H9 (cell line): Measurements from ENCODE around the gene RTTN. TPM values are rescaled to one million over a fixed set of nuclear protein-coding genes. Genes with fewer than 3 reads are reported as not detected.

Experiments
- DNase-seq: peaks from one replicate; pipeline ENCODE4 v3.0.0-alpha.2; 2017
- H2AFZ ChIP-seq: one replicate; pipeline ENCODE4 v1.6.1; 2013; ENCODE audit warnings: mild to moderate bottlenecking, low read length, control low read depth, moderate library complexity
- H2AK5ac ChIP-seq: 2 replicates; pipeline ENCODE4 v1.6.1; 2013; ENCODE audit warnings: low read length, control low read depth, mixed read lengths; ENCODE audit not compliant: insufficient read length
- H2BK120ac ChIP-seq: one replicate; pipeline ENCODE4 v1.6.1; 2013; ENCODE audit warnings: low read depth, mild to moderate bottlenecking, low read length, control low read depth, inconsistent platforms; ENCODE audit not compliant: poor library complexity, severe bottlenecking
- H2BK12ac ChIP-seq: 2 replicates; pipeline ENCODE4 v1.6.1; 2013; ENCODE audit warnings: low read length, control low read depth, mixed read lengths, low read depth; ENCODE audit not compliant: insufficient read length
- H2BK15ac ChIP-seq: 2 replicates; pipeline ENCODE4 v1.6.1; 2013; ENCODE audit warnings: low read depth, low read length, control low read depth
- H2BK20ac ChIP-seq: one replicate; pipeline ENCODE4 v1.6.1; 2013; ENCODE audit warnings: low read depth, mild to moderate bottlenecking, low read length, control low read depth, inconsistent platforms; ENCODE audit not compliant: poor library complexity, severe bottlenecking
- H2BK5ac ChIP-seq: 2 replicates; pipeline ENCODE4 v1.6.1; 2013; ENCODE audit warnings: low read length, control low read depth, mixed read lengths; ENCODE audit not compliant: insufficient read length
- H3K14ac ChIP-seq: 2 replicates; pipeline ENCODE4 v1.6.1; 2013; ENCODE audit warnings: low read length, control low read depth; ENCODE audit not compliant: insufficient read depth
- H3K18ac ChIP-seq: 2 replicates; pipeline ENCODE4 v1.6.1; 2013; ENCODE audit warnings: low read depth, mild to moderate bottlenecking, mixed read lengths, low read length, control low read depth; ENCODE audit not compliant: insufficient read length
- H3K23ac ChIP-seq: 2 replicates; pipeline ENCODE4 v1.6.1; 2013; ENCODE audit warnings: low read length, control low read depth, mixed read lengths, low read depth; ENCODE audit not compliant: insufficient read length
- H3K23me2 ChIP-seq: 2 replicates; pipeline ENCODE4 v1.6.1; 2013; ENCODE audit warnings: low read depth, mild to moderate bottlenecking, mixed read lengths, low read length, control low read depth; ENCODE audit not compliant: insufficient read length, poor library complexity, severe bottlenecking
- H3K27ac ChIP-seq: 2 replicates; pipeline ENCODE4 v1.5.1; 2013; ENCODE audit warnings: low read length, control low read depth, mixed read lengths, low read depth; ENCODE audit not compliant: insufficient read length
- H3K27me3 ChIP-seq: 2 replicates; pipeline ENCODE4 v1.6.1; 2013; ENCODE audit warnings: low read length, control low read depth, inconsistent platforms; ENCODE audit not compliant: insufficient read depth
- H3K4ac ChIP-seq: 2 replicates; pipeline ENCODE4 v1.6.1; 2013; ENCODE audit warnings: low read depth, mild to moderate bottlenecking, control low read depth, inconsistent platforms, low read length, moderate library complexity
- H3K4me1 ChIP-seq: 2 replicates; pipeline ENCODE4 v1.6.1; 2013; ENCODE audit warnings: low read length, control low read depth, inconsistent platforms; ENCODE audit not compliant: insufficient read depth
- H3K4me2 ChIP-seq: 2 replicates; pipeline ENCODE4 v1.6.1; 2013; ENCODE audit warnings: low read length, control low read depth, mixed read lengths; ENCODE audit not compliant: insufficient read length, insufficient read depth
- H3K56ac ChIP-seq: 2 replicates; pipeline ENCODE4 v1.6.1; 2013; ENCODE audit warnings: low read depth, mild to moderate bottlenecking, mixed read lengths, low read length, control low read depth; ENCODE audit not compliant: insufficient read length
- H3K79me1 ChIP-seq: 2 replicates; pipeline ENCODE4 v1.6.1; 2013; ENCODE audit warnings: low read depth, mild to moderate bottlenecking, moderate library complexity, low read length, control low read depth, inconsistent platforms; ENCODE audit not compliant: insufficient read depth, poor library complexity, severe bottlenecking
- H3K79me2 ChIP-seq: 2 replicates; pipeline ENCODE4 v1.6.1; 2013; ENCODE audit warnings: low read length, control low read depth, inconsistent platforms; ENCODE audit not compliant: insufficient read depth
- H3K9ac ChIP-seq: 2 replicates; pipeline ENCODE4 v1.6.1; 2013; ENCODE audit warnings: low read length, control low read depth, mixed read lengths; ENCODE audit not compliant: insufficient read length; ENCODE audit errors: extremely low read depth
- H3K9me3 ChIP-seq: one replicate; pipeline ENCODE4 v1.6.1; 2013; ENCODE audit warnings: low read depth, low read length, inconsistent platforms; ENCODE audit not compliant: control insufficient read depth
- H3T11ph ChIP-seq: one replicate; pipeline ENCODE4 v1.6.1; 2013; ENCODE audit warnings: mild to moderate bottlenecking, low read length, control low read depth, inconsistent platforms
- H4K20me1 ChIP-seq: one replicate; pipeline ENCODE4 v1.6.1; 2013; ENCODE audit not compliant: control insufficient read depth, insufficient read length, insufficient read depth
- H4K5ac ChIP-seq: 2 replicates; pipeline ENCODE4 v1.6.1; 2013; ENCODE audit warnings: low read depth, mild to moderate bottlenecking, mixed read lengths, low read length, control low read depth; ENCODE audit not compliant: insufficient read length
- H4K8ac ChIP-seq: replicated peaks from 2 replicates; pipeline ENCODE4 v1.6.1; 2013; ENCODE audit warnings: low read length, control low read depth, mixed read lengths, low read depth; ENCODE audit not compliant: insufficient read length
- H4K91ac ChIP-seq: 2 replicates; pipeline ENCODE4 v1.6.1; 2013; ENCODE audit warnings: low read depth, mild to moderate bottlenecking, moderate library complexity, mixed read lengths, low read length, control low read depth; ENCODE audit not compliant: insufficient read length
- H3K27ac Mint-ChIP-seq, 3 experiments: 2 replicates in 2 of 3; 3 replicates in 1 of 3; pipeline ENCODE4 v1.8.0; 2020 to 2021; ENCODE audit warnings: mixed read lengths in 3 of 3, mild to moderate bottlenecking in 1 of 3, moderate library complexity in 1 of 3
- H3K27me3 Mint-ChIP-seq: 2 replicates; pipeline ENCODE4 v1.8.0; 2021; ENCODE audit warnings: low read depth, mild to moderate bottlenecking, moderate library complexity, mixed read lengths
- H3K36me3 Mint-ChIP-seq, 3 experiments: 2 replicates in 2 of 3; 3 replicates in 1 of 3; pipeline ENCODE4 v1.8.0; 2020 to 2021; ENCODE audit warnings: low read depth in 3 of 3, mixed read lengths in 3 of 3; ENCODE audit not compliant: insufficient read depth in 1 of 3
- H3K4me1 Mint-ChIP-seq, 2 experiments: 2 replicates each; pipeline ENCODE4 v1.8.0; 2020; ENCODE audit warnings: mixed read lengths in 2 of 2
- H3K4me3 Mint-ChIP-seq, 2 experiments: 2 replicates in 1 of 2; 3 replicates in 1 of 2; pipeline ENCODE4 v1.8.0; 2020 to 2021; ENCODE audit warnings: mild to moderate bottlenecking in 2 of 2, mixed read lengths in 2 of 2, moderate library complexity in 1 of 2
- H3K9me3 Mint-ChIP-seq, 2 experiments: 2 replicates in 1 of 2; 3 replicates in 1 of 2; pipeline ENCODE4 v1.8.0; 2020; ENCODE audit warnings: mild to moderate bottlenecking in 2 of 2, mixed read lengths in 2 of 2, moderate library complexity in 1 of 2
- CTCF ChIP-seq: fragments of 200-600 bp; sonication (generic); conservative IDR thresholded peaks from 3 replicates; pipeline ENCODE4 v1.8.0; 2021; ENCODE audit warnings: antibody characterized with exemption, mild to moderate bottlenecking
- WGBS: extraction: QIAGEN DNeasy Blood & Tissue Kit; methylation state at CpG from one replicate; pipeline ENCODE4 v1.1.7; 2013; ENCODE audit warnings: missing lambda C conversion rate, low lambda C conversion rate, mixed read lengths; ENCODE audit not compliant: insufficient read length; ENCODE audit errors: extremely low coverage; 5-methylcytosine and 5-hydroxymethylcytosine counted together
- total RNA-seq: library from RNA; stranded (reverse); gene quantifications from 2 replicates; pipeline ENCODE4 v1.2.1, GENCODE V29; 2021

Gene RTTN
- total RNA-seq, 1 experiment from 2014 or later, result 17.6 TPM

DNA sequence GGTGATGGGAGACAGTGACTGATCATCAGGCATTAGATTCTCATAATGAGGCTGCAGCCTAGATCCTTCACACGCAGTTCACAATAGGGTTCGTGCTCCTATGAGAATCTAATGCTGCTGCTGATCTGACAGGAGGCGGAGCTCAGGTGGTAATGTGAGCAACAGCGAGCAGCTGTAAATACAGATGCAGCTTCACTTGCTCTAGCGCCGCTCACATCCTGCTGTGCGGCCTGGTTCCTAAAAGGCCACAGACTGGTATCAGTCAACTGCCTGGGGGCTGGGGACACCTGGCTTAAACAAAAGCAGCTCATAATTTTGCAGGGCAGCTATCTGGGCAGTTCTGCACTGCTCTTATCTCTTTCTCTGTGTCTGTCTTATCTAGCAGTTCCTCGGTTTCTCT lies 237.4 kb downstream of the RTTN start:
- Histone ChIP-seq H3K23ac (no peak overlapping the region), H3K56ac (no peak overlapping the region), H2BK20ac (no peak overlapping the region), H3K27ac (no peak overlapping the region), H3K27me3 (no peaks in the 10 kb centered on the region; the same call in 1 of the 2 replicates), H3K14ac (no peak overlapping the region), H2BK120ac (no peak overlapping the region), H3K4me2 (no peak overlapping the region), H2BK15ac (no peak overlapping the region), H3K9ac (no peak overlapping the region), H4K5ac (no peak overlapping the region), H4K91ac (no peak overlapping the region), H3K4ac (no peak overlapping the region), H3K9me3 (no peaks in the 10 kb centered on the region), H4K8ac (no peak overlapping the region), H3K79me1 (no peaks in the 10 kb centered on the region), H2AFZ (no peak overlapping the region), H3K23me2 (no peaks in the 10 kb centered on the region), H2AK5ac (no peak overlapping the region), H4K20me1 (no peaks in the 10 kb centered on the region), H2BK5ac (no peak overlapping the region), H3K4me1 (no peaks in the 10 kb centered on the region), H2BK12ac (no peak overlapping the region), H3K79me2 (no peaks in the 10 kb centered on the region), H3K18ac (no peak overlapping the region), H3T11ph (no peak overlapping the region)
- Mint-ChIP-seq H3K4me3 (no peak overlapping the region), H3K9me3 (peaks cover 11 to 17% of the 10 kb centered on the region in 2 experiments; a peak in 4 of 5 replicates), H3K4me1 (peaks cover 0 to 3% of the 10 kb centered on the region in 2 experiments; a peak in 2 of 4 replicates), H3K27me3 (no peaks in the 10 kb centered on the region; the same call in 1 of the 2 replicates), H3K27ac (no peak overlapping the region), H3K36me3 (peaks cover 6 to 21% (median 6%) of the 10 kb centered on the region in 3 experiments; a peak in 4 of 7 replicates)
- no CpG with 5 or more reads among the region's 8 CpGs for WGBS
- DNase-seq, result peak; percentile 41
- TF ChIP-seq CTCF, result no peak
